ENCODE data around the gene DOCK1.
A peak's percentile ranks its signal among the peaks of the same experiment; 100 is the strongest.

The DOCK1 gene

DNA sequence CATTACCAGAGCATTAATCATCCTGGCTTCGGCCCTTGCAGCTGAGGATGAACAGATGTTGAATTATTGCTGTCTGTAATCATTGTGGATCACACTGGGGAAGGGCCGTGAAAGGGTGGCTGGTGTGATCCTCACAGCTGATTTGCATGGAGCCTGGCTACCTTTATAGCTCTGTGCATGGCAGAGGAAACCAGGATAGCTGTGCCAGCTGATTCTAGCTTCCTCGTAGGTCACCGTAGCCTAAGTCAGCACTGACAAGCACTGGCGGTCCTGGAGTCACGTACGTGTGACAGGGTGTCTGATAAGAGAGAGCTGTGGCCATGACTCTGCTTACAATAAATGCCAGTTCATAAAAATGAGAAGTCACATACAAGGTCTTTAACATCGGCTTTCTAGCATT is 214.7 kb downstream of the DOCK1 start:
- intact Hi-C loops (cut with DNase I), result no loop called here
- DNase-seq, result no peak

DNA sequence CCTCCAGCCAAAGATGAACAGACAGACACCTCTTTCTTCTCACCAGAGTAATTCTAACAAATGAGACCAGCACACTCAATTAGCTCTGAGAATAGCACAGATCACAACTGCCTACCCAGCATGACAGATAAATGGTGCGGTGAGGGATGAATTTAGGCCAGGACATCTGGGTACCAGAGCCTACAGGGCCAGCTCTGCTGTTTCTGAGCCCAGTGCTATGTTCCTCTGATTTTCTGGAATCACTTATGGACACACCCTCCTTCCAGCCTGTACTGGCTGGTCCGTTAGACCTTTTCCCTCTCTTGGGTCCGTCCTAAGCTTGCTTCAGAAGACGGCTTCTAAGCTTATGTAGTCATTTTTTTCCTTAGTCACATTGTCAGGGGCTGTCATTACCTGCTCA is 217.6 kb downstream of the DOCK1 start:
- no peak for DNase-seq
- intact Hi-C loops (cut with DNase I), result no loop called here

DNA sequence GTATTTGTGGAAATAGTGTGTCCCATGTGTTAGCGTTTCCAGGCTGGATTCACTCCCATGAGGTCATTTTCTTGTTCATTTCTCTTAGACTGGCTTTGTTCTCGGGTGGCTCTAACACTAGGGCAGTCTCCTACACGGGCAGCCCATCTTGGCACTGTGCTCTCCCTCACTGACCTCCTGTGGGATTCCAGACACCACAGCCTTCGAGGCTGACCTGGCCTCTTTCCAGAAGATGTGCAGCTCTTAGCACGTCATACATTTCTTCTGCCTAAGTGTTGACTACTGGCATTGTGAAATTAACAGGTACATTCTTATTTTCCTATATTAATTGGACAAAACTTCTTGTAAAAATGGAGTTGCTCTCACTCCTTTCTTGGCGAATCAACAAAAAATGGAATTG is 218.4 kb downstream of the DOCK1 start:
- intact Hi-C loops (cut with DNase I), result no loop called here

DNA sequence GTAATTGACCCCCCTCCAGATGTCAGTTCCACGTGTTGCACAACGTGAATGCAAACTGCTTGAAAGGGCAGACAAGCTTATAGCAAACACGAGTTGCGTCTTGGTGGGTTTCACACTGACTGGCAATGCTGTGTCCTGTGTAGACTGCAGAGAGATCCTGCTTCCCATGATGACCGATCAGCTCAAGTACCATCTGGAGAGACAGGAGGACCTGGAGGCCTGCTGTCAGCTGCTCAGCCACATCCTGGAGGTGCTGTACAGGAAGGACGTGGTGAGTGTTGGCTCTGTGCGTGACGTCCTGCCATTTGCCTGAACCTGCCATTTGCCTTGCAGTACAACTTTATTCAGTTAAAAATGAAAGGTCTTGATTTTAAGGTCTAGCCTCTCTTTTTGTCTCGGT is 220.1 kb downstream of the DOCK1 start:
- DNase-seq, result no peak
- intact Hi-C loops (cut with DNase I), result no loop called here

More for the DNA sequence above, 218.4 kb downstream of the DOCK1 start:
- DNase-seq, result no peak

DNA sequence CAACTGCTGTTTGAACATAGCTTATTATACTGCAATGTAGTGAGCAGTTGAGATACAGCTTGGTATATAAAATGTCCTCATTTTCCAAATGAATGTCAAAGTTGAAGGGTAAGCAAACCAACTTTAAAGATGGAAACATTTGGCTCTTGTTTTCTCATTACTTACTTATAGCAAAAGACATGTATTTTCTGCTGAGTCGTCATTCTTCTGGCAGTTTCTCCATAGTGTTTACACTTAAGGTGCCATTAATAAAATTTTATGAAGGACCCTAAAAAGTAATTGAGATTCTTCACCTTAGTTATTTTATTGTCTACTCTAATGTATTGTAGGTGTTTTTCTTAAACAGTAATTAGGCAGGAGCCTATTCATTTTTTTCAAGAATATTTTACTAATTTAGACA is 222.6 kb downstream of the DOCK1 start:
- no peak for DNase-seq
- intact Hi-C loops (cut with DNase I), result no loop called here

DNA sequence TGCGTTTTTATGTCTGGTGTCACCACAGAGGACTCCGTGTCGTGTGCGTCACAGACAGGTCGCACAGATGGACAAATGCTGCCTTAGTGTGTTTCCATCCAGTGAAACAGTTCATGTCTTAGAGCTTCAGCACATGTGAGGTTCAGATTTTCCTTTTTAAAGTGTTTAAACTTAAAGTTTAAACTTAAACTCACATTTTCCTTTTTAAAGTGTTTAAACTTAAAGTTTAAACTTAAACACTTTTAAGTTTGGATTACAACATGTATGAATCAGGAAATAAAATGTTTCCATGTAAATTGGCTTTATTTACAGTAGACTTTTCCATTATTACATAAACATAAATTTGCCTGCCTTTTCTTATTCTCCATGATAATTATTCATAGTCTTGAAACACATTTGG is 223.9 kb downstream of the DOCK1 start:
- intact Hi-C loops (cut with DNase I), result no loop called here

DNA sequence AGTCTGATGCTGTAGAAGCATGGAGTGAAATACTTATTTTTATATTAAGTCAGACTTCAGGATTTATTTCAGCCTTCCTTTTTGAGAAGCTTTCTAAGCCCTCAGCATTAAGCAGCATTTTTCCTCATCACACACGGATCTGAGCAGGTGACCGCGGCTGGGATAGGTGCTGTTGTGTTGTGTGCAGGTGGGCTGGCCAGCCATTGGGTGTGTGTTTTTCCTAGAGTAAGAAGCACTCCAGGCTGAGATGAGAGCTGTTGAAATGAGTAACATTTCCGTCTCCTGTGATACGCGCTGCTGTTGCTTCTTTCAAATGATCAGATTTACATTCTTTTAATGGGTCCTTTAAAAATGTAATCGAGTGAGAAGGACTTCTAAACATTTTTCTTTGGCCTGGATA is 227.2 kb downstream of the DOCK1 start:
- intact Hi-C loops (cut with DNase I), result no loop called here
- DNase-seq, result peak in 1 of 10 donors; percentile 51

More for the DNA sequence above, 223.9 kb downstream of the DOCK1 start:
- DNase-seq, result no peak

DNA sequence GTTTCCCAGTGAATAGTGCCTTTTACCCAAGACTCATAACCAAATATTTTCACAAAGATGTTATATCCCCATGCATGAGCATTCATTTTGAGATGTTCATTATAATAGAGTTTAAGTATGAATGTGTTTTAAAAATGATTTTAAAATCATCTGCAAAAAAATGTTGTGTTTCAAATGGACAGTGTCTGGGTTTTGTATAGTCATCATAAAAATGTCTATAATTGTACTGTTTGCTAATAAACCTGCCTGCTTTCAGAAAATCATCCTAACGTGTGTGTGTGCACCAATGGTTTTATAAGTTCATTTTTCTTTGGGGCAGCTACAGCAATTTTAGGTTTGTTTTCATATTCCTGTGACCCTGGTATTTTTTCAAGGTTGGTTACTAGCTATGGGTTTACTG is 228.0 kb downstream of the DOCK1 start:
- DNase-seq, result no peak
- intact Hi-C loops (cut with DNase I), result no loop called here

DNA sequence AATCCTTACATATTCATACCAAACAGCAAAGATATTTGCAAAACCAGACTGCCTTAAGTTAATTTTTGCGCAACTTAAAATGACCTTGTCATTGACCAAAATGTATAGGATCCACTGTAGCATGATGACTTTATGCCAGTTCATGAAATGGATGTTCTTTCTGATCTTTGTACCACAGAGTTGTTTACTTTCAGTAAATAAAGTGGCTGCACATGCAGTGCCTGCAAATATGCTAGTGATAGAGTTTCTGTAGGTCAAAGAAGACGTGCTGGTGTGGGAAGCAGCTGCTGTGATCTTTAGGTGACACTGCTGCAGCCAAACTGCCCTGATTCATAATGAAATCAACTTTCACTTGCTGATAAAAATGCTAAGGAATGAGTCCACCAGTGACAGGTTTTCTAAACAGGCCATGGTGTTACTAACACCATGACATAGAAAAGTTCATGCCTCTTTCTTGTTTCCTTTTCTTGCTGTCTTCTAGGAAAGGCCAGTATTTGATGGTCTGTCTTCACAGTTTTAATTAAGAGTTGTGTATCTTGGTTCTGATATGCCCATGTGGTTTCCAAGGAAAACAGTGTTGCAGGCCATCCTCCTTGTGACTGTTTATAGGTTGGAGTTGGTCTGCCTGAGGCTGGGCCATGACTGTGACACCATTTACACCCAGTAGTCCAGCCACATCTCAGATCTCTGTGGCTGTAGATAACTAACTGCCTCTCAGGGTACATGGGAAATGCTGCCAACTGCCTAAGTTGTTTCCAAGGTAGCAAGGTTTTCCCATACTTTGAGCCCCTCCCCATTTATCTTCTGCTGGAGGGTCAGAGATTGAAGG is 228.7 kb downstream of the DOCK1 start:
- no peak for DNase-seq
- intact Hi-C loops (cut with DNase I), result no loop called here

DNA sequence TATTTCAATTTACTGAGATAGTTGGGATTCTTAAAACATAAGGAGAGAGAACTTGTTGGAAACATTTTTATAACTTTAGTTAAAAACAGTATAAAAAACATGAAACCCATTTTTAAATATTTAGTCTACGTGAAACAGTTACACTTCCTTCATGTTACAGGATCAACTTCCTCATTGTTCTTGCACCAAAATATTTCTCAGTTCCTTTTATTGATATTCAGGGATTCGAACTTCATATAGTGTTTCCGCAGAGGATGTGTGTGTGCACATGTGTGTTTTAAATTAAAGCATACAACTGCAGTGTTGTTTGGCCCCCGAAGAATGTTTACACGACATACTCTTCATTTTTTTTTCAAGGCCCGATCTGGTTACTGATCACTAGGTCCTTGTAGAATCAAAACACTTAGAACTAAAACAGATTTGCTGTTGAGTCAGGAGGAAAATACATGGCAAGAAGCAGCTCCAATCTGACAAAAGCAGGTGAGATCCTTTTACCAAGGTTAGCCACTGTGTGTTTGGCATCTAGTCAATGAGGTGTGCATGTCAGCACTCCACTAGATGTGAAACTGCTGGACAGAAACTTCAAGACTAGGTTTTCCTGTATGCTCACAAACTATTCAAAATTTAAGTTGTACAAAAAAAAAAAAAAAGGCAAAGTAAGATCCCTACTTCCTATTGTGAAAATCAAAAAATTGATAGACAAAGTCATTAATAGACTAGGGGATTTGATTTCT is 230.8 kb downstream of the DOCK1 start:
- intact Hi-C loops (cut with DNase I), result no loop called here
- no peak for DNase-seq

DNA sequence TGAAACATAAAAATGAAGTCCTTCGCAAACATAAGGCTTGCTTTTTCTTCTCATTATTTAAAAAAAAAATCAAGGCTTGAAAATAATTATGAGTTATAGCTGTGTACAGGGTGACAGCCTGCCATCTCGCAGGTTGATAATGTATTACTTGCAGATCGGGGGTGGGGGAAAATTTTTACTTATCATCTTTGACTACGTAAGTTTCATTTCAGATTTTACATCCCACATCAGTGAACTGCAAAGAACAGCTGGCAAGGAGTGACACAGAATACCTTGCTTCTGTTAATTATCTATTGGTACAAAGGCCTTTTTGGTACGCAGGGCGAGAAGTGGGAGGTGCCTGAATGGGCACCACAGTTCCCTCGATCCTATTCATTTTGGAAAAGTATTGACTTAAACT is 232.2 kb downstream of the DOCK1 start:
- intact Hi-C loops (cut with DNase I), result no loop called here

DNA sequence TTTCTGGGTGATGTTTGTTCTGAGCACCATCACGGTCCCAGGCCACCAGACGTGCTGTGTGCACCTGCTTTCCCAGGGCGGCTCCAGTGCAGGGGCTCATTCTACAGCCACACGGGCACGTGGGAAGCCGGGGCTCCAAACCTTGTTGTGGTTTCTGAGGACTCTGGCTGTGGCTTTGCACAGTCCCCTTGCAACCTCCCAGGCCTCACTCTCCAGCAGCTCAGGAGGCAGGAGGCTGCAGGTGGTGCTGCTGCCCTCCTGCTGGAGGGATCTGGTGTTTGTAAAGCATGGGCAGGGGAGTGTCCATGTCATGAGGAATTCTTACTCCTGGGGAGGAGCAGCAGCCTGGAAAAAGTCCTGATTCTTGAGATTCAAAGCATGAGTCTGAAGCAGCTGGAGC is 236.9 kb downstream of the DOCK1 start:
- intact Hi-C loops (cut with DNase I), result no loop called here
- DNase-seq, result no peak

More for the DNA sequence above, 232.2 kb downstream of the DOCK1 start:
- DNase-seq, result no peak

DNA sequence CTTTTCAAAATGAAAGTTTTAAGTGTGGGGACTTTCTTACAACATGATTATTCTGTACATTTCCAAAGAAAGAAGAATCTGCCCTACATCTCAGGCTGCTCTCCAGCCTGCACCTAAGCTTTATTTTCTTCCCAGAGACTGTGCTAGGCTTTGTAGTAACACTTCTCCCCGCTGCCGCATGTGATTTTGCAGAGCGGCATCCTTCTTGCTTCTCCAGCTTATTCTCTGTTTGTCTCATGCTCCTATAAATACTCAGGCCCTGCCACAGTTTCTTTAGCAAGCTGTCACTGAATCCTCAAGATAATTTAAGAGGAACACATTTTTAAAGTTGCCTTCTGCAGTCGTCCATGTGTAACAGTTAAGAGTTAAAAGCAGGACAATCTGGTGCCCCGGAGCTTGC is 237.6 kb downstream of the DOCK1 start:
- peak in 8 of 10 donors; percentile 26 to 93 (median 61) for DNase-seq

DNA sequence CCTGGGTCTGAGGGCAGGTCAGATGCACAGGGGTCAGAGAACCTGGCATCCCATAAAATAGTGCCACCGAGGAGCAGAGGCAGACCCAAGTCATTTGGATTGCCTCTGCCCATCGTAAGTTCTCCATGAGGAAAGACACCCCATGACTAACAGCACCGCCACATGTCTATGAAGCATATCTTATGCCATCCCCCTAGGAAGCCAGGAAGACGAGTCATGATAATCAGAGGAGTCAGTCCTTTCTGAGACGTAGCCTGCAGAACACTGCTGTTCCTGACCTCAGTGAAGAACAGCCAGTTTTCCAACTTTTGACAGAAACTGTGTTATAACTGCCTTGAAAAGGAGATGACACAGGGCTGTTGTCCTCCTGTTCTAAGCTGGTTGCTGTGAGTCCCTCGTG is 239.9 kb downstream of the DOCK1 start:
- intact Hi-C loops (cut with DNase I), result no loop called here
- no peak for DNase-seq

More for the DNA sequence above, 237.6 kb downstream of the DOCK1 start:
- intact Hi-C loops (cut with DNase I), result no loop called here

DNA sequence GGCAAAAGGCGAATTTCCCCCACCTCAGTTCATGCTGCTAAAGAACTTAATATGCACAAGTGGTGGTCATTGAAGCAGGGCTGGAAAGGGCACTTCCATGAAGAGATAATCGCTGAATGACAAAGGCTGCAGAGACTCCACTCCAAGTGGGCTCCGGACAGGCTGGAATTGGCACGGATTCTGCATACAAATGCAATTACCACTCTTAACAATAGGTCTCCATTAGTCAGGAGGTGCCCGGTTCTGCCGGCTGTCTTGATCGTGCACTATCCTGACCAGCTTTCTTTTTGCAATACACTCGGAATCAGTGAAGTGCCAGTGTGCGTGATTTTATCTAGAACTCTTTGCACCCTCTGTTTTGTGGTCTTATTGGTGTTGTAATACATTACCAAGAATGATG is 241.4 kb downstream of the DOCK1 start:
- intact Hi-C loops (cut with DNase I), result no loop called here
- DNase-seq, result no peak

DNA sequence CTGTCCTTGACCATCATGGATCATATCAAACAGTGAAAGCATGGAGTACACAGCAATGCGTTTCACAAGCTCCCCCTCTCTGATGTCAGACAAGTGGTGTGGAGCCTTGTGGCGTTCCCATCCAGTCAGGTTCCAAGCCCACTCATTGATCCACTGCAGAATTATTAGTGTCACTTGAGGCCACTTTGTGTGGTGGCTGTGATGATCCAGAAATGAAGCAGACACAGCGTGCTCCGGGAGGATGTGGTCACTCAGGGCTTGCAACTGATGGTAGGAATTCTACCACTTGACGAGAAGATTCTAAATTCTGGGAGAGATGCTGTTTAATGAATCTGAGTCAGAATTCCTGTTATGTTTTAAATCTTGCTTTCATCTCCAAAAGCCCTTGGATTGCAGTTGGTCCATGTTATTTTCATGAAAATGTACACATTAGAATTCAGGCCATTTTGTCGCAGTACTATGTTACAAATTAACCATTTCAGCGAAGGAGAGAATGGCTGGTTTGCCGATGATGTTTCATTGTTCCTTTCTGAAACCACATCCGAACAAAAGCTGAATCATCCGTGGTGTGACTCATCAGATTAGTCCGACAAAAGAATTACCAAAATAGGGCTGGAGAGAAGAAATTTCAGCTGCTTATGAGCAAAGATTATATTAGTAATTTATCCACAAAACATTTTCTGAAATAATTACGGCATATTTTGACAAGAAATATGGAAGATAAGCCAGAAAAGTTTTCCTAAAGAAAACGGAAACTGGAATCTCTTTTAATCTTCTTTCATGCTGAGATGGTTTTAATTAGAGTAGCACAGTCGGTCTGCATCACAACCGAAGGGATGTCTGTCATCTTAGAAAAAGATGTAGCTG is 243.1 kb downstream of the DOCK1 start:
- no peak for DNase-seq
- intact Hi-C loops (cut with DNase I), result no loop called here

DNA sequence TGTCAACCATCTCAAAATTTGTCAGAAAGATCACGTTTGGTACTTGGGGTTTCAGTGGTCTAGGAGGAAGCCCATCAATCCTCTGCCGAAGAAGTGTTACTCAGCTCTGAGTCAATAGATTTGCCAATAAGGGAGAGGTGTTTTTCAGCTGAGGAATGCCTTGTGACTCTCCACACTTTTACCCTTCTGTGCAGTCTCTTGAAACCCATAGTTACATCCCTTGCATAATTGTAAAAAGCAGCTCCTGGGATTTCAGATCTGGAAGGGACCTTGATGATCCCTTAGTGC is 243.6 kb downstream of the DOCK1 start:
- intact Hi-C loops (cut with DNase I), result no loop called here

DNA sequence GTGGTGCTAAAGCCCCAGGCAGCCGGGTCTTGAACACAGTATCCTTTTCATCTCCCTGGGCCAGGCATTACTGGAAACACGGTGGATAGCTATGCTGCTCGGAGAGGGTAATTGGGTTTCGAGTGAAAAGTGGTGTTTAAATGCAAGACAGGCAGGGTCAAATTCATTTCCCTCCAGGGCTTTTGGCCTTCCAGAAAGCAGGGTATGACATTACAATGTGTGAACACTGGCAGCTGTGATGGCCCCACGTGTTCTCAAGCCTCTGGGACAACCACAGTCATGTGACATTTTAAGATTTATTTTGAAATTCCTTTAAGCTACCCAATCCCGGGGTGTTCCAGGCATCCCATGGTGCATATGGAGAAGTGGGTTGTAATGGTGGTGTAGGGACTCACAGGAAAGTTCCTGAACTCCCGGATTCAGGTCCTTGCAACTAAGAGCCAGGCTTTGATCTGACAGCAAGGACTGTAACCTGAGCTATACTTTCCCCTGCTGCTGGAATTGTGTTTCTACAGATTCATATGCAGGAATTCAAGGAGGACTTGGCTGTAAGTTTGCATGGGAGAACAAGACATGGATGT is 244.4 kb downstream of the DOCK1 start:
- no peak for DNase-seq
- intact Hi-C loops (cut with DNase I), result loop anchor here (5.0 kb wide), 1 partner anchor 43 kb away; no protein-coding TSS in a partner anchor

More for the DNA sequence above, 243.6 kb downstream of the DOCK1 start:
- DNase-seq, result no peak

DNA sequence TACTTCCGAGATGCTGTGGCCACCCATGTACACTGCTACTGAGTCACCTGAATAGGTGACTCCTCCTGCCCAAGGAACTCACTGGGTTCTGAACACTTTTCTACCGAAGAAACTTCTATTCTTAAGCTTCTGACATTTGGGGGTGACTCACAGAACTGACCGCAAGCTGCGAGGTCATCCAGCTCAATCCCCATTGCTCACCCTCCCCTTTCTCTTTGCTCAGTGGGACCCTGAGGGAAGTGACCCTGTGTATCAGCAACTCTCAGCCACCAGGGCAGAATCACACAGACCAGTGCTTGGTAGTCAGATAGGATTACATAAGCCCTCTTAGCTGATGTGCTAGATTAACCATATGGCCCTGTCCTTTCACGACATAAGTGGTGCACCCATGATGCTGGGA is 244.9 kb downstream of the DOCK1 start:
- intact Hi-C loops (cut with DNase I), result loop anchor here (5.0 kb wide), 1 partner anchor 42 kb away; no protein-coding TSS in a partner anchor
- DNase-seq, result no peak

DNA sequence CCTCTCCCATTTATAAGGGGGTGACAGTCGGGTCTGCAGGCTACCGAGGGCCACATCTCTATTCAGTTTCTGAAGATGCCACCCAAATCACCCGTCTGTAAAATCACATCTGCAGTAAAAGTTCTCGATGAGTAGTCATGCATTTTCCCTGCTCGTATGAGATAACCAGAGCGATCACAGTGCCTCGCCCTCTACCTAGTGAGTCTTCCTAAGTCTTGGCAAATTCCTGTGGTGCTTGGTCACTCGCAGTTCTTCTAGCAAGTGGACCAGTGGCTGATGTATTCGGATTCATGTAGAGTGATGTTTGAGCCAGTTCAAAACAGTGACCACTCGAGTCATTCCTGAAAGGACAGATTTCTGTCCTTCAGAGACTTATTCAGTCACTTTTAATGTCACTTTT is 246.3 kb downstream of the DOCK1 start:
- no peak for DNase-seq
- intact Hi-C loops (cut with DNase I), result loop anchor here (5.0 kb wide), 1 partner anchor 41 kb away; no protein-coding TSS in a partner anchor

All from posterior cingulate gyrus (tissue), 11 donors.